Testis (tissue), 2 donors: ENCODE measurements around the gene DHPS.

Source experiments
- CTCF ChIP-seq, 3 experiments: fragments of 450-650 bp in 2 of 3; fragments of 200-600 bp in 1 of 3; sonication (generic) in 1 of 3; IDR thresholded peaks; one replicate each; pipeline ENCODE4 v1.5.1; 2016 to 2019; ENCODE audit warnings: antibody characterized with exemption in 3 of 3, mild to moderate bottlenecking in 2 of 3, moderate library complexity in 1 of 3
- POLR2A ChIP-seq: fragments of 450-650 bp; IDR thresholded peaks from one replicate; pipeline ENCODE4 v1.6.1; 2017; ENCODE audit warnings: antibody characterized with exemption, mild to moderate bottlenecking, moderate library complexity

GRCh38 chr19:12701596-12702282, 20.1 kb upstream of the DHPS start:
- TF ChIP-seq POLR2A (no peak), CTCF (IDR thresholded peaks at IDR 0.05) (no peak)
